Left ventricle myocardium inferior (tissue), 1 donor: Measurements from ENCODE around the gene OTUD7B. TPM values are rescaled to one million over a fixed set of nuclear protein-coding genes. Genes with fewer than 3 reads are reported as not detected.
"Not testable (repeated sequence)": the region's sequence is repeated elsewhere in the genome, so short reads cannot be mapped to it uniquely, and the experiment has no call there.

Experiments used
- DNase-seq: peaks from one replicate; pipeline ENCODE4 v3.0.0-alpha.2; 2020
- H3K27ac ChIP-seq: fragments of 200-600 bp; replicated peaks from 2 replicates; pipeline ENCODE4 v1.8.0; 2021
- H3K27me3 ChIP-seq: fragments of 200-600 bp; 2 replicates; pipeline ENCODE4 v1.8.0; 2021; ENCODE audit warnings: low read depth
- H3K36me3 ChIP-seq: fragments of 200-600 bp; 2 replicates; pipeline ENCODE4 v1.8.0; 2021
- H3K4me1 ChIP-seq: fragments of 200-600 bp; 2 replicates; pipeline ENCODE4 v1.8.0; 2021
- H3K4me3 ChIP-seq: fragments of 200-600 bp; 2 replicates; pipeline ENCODE4 v1.8.0; 2021; ENCODE audit warnings: mild to moderate bottlenecking, moderate library complexity
- H3K9me3 ChIP-seq: fragments of 200-600 bp; replicated peaks from 2 replicates; pipeline ENCODE4 v1.8.0; 2021
- CTCF ChIP-seq: fragments of 200-600 bp; IDR thresholded peaks from 2 replicates; pipeline ENCODE4 v1.8.0; 2021; ENCODE audit warnings: antibody characterized with exemption, mild to moderate bottlenecking, borderline replicate concordance
- intact Hi-C: fragments of 100-400 bp; cut with micrococcal nuclease; formaldehyde crosslinking; loops from one replicate; pipeline ENCODE4 v1.11.0; 2022
- long read RNA-seq: library from polyadenylated mRNA; unstranded; transcript quantifications from one replicate; pipeline ENCODE4 v2.0.0, GENCODE V29; 2021
- total RNA-seq: library from RNA; stranded (reverse); fragmentation: NEBNext Ultra II Directional; extraction: Animal tissue kit (Norgen Biotek cat#: 25700); gene quantifications from one replicate; pipeline ENCODE4 v1.2.1, GENCODE V29; 2021
- donor health status: DM: no; HTN: yes; CAD: no; lungs with severe emphysema.

OTUD7B gene
- total RNA-seq, result 23.8 TPM
- long read RNA-seq, partial matches to known transcripts, result 0 of 5 reads
- long read RNA-seq, other reads (novel, unspliced or antisense), result 5 of 5 reads

- H3K4me1 ChIP-seq, result peaks cover 47% of the 10 kb centered on the region
- TF ChIP-seq CTCF, result peak; percentile 21
- DNase-seq, result peak; percentile 89
- intact Hi-C loops, result no loop called here
- peak within 1 kb of the TSS; percentile 88 for H3K4me3 ChIP-seq
- no peaks in the 10 kb centered on the region for H3K27me3 ChIP-seq
- H3K27ac ChIP-seq, result peak within 1 kb of the TSS; percentile 95
- no peaks in the 10 kb centered on the region for H3K9me3 ChIP-seq
- peaks cover 6% of the 10 kb centered on the region for H3K36me3 ChIP-seq
Observed at GRCh38 chr1:150010393-150011115, at the start of gene OTUD7B. Gene OTUD7B (minus strand): TSS chr1:150010726. CDS start chr1:149977510, 33,216 bp downstream.

GRCh38 chr1:150060260-150060659, 49.7 kb upstream of the OTUD7B start:
- Histone ChIP-seq H3K4me3 (no peak overlapping the region), H3K4me1 (peaks cover 30% of the 10 kb centered on the region), H3K9me3 (no peaks in the 10 kb centered on the region), H3K27ac (no peak overlapping the region), H3K27me3 (no peaks in the 10 kb centered on the region), H3K36me3 (no peaks in the 10 kb centered on the region)
- no peak for DNase-seq
- TF ChIP-seq CTCF, result no peak
- intact Hi-C loops, result no loop called here

GRCh38 chr1:150056407-150056806, 45.9 kb upstream of the OTUD7B start:
- H3K36me3 ChIP-seq, result no peaks in the 10 kb centered on the region
- H3K27ac ChIP-seq, result no peak overlapping the region
- no peaks in the 10 kb centered on the region for H3K9me3 ChIP-seq
- no peak for DNase-seq
- TF ChIP-seq CTCF, result no peak
- intact Hi-C loops, result no loop called here
- H3K4me1 ChIP-seq, result peaks cover 19% of the 10 kb centered on the region
- H3K27me3 ChIP-seq, result no peaks in the 10 kb centered on the region
- no peak overlapping the region for H3K4me3 ChIP-seq

DNA sequence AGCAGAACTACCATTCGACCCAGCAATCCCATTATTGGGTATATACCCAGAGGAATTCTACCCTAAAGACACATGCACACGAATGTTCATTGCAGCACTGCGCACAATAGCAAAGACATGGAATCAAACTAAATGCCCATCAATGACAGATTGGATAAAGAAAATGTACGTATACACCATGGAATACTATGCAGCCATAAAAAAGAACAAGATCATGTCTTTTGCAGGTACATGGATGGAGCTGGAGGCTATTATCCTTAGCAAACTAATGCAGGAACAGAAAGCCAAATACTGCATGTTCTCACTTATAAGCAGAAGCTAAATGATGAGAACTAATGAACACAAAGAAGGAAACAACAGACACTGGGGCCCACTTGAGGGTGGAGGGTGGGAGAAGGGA, 45.0 kb upstream of the OTUD7B start:
- intact Hi-C loops, H3K9me3 ChIP-seq, H3K27me3 ChIP-seq, H3K27ac ChIP-seq, DNase-seq, H3K36me3 ChIP-seq, H3K4me3 ChIP-seq: not testable (repeated sequence)
- peaks cover 19% of the 10 kb centered on the region for H3K4me1 ChIP-seq

- no peaks in the 10 kb centered on the region for H3K9me3 ChIP-seq
- intact Hi-C loops, result no loop called here
- no peak for TF ChIP-seq CTCF
- H3K4me3 ChIP-seq, result no peak overlapping the region
- H3K27ac ChIP-seq, result no peak overlapping the region
- peaks cover 19% of the 10 kb centered on the region for H3K4me1 ChIP-seq
- H3K27me3 ChIP-seq, result no peaks in the 10 kb centered on the region
- no peak for DNase-seq
- H3K36me3 ChIP-seq, result no peaks in the 10 kb centered on the region
Observed at GRCh38 chr1:150053926-150054325, 43.4 kb upstream of the OTUD7B start.

DNA sequence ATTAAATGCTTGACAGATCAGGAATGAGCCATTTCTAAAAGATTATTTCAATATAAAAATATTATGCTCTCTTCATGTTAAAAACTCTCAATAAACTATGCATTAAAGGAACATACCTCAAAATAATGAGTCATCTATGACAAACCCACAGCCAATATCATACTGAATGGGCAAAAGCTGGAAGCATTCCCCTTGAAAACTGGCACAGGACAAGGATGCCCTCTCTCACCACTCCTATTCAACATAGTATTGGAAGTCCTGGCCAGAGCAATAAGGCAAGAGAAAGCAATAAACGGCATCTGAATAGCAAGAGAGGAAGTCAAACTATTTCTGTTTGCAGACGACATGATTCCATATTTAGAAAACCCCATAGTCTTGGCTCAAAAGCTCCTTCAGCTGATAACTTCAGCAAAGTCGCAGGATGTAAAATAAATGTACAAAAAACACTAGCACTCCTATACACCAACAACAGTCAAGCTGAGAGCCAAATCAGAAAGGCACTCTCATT, 41.4 kb upstream of the OTUD7B start:
- intact Hi-C loops, result loop anchor here (2.0 kb wide), 1 partner anchor 89 kb away; no protein-coding TSS in a partner anchor
- H3K9me3 ChIP-seq, H3K36me3 ChIP-seq, H3K4me3 ChIP-seq, H3K27ac ChIP-seq, DNase-seq, H3K27me3 ChIP-seq: not testable (repeated sequence)
- H3K4me1 ChIP-seq, result peaks cover 13% of the 10 kb centered on the region
